GM12878 (cell line): ENCODE results near the gene TTC9C. TPM values are rescaled to one million over a fixed set of nuclear protein-coding genes. Genes with fewer than 3 reads are reported as not detected.

ENCODE experiments used
- BCL3 ChIP-seq: IDR thresholded peaks from 2 replicates; pipeline ENCODE4 v1.6.1; 2011; ENCODE audit warnings: borderline replicate concordance, low read depth, mild to moderate bottlenecking, moderate library complexity, low read length; ENCODE audit not compliant: insufficient read depth, poor library complexity, severe bottlenecking
- CBX5 ChIP-seq: sonication (generic); IDR thresholded peaks from 2 replicates; pipeline ENCODE4 v1.6.1; 2016; ENCODE audit warnings: low read depth, moderate library complexity, mild to moderate bottlenecking, inconsistent platforms
- IRF3 ChIP-seq: fragments of 450-650 bp; IDR thresholded peaks from 2 replicates; pipeline ENCODE4 v1.6.1; 2014; ENCODE audit warnings: mild to moderate bottlenecking
- JUND ChIP-seq: IDR thresholded peaks from 2 replicates; pipeline ENCODE4 v1.6.1; 2012; ENCODE audit warnings: low read depth, mild to moderate bottlenecking, low read length, improper control_type of control experiment, moderate library complexity
- MYB ChIP-seq: fragments of 150-350 bp; IDR thresholded peaks from 2 replicates; pipeline ENCODE4 v1.6.1; 2014; ENCODE audit warnings: mild to moderate bottlenecking, low read depth, low read length, borderline replicate concordance
- PBX3 ChIP-seq: IDR thresholded peaks from 2 replicates; pipeline ENCODE4 v1.6.1; 2011; ENCODE audit warnings: mild to moderate bottlenecking, low read depth, low read length, moderate library complexity; ENCODE audit not compliant: insufficient replicate concordance
- POLR2AphosphoS5 ChIP-seq: IDR thresholded peaks from 2 replicates; pipeline ENCODE4 v1.6.1; 2011; ENCODE audit warnings: mild to moderate bottlenecking, low read length, inconsistent platforms
- RELA ChIP-seq: fragments of 450-650 bp; IDR thresholded peaks from 2 replicates; pipeline ENCODE4 v1.8.0; 2014; ENCODE audit warnings: borderline replicate concordance; ENCODE audit not compliant: partially characterized antibody
- REST ChIP-seq: IDR thresholded peaks from 2 replicates; pipeline ENCODE4 v1.6.1; 2012; ENCODE audit warnings: mild to moderate bottlenecking, low read depth, low read length
- SMAD5 ChIP-seq: IDR thresholded peaks from 2 replicates; pipeline ENCODE4 v1.6.1; 2016; ENCODE audit warnings: antibody characterized with exemption, low read depth
- USF2 ChIP-seq: IDR thresholded peaks from 2 replicates; pipeline ENCODE4 v1.6.1; 2011; ENCODE audit warnings: low read depth, low read length, improper control_type of control experiment, borderline replicate concordance
- ZNF384 ChIP-seq: IDR thresholded peaks from 2 replicates; pipeline ENCODE4 v1.6.1; 2012; ENCODE audit warnings: low read depth, mild to moderate bottlenecking, low read length, improper control_type of control experiment, borderline replicate concordance
- polyA plus RNA-seq, 11 experiments: library from polyadenylated mRNA; depleted of rRNA in 4 of 11; unstranded in 6 of 11; stranded (reverse) in 5 of 11; fragments of >200 nt; fragmentation: Nextera tagmentation in 4 of 11; fragmentation: Illumina TruSeq in 1 of 11; extraction: Ambion mirVana in 4 of 11; extraction: Trizol in 1 of 11; gene quantifications; 1 replicate in 1 of 11; 2 replicates in 10 of 11; pipeline versions ENCODE4 v1.2.1 to v1.2.3, GENCODE V29; 2011 to 2016; ENCODE audit warnings: inconsistent platforms in 2 of 11, missing spikeins in 2 of 11, low read depth in 1 of 11
- total RNA-seq, 4 experiments: library from RNA; depleted of rRNA in 3 of 4; stranded (reverse); fragments of >200 nt in 3 of 4; fragmentation: Illumina TruSeq in 1 of 4; extraction: Trizol in 1 of 4; gene quantifications; 2 replicates each; pipeline versions ENCODE4 v1.2.1 to v1.2.3, GENCODE V29; 2013 to 2021
- TF ChIP-seq, protein P1 (sequence below): fragments of 450-650 bp; IDR thresholded peaks from 2 replicates; pipeline ENCODE4 v1.6.1; 2017; ENCODE audit warnings: mild to moderate bottlenecking, moderate library complexity

Gene TTC9C
- total and polyA plus RNA-seq, 10 of the 15 experiments (the other 5 are each of a cell fraction or from before 2014, with no cell fraction given) = 42.0 to 72.3 (median 50.4) TPM

GRCh38 chr11:62709247-62710000, 18.9 kb upstream of the TTC9C start (continued):
- TF ChIP-seq BCL3 (peak; percentile 73), PBX3 (peak; percentile 38), MYB (no peak), JUND (no peak), CBX5 (0 out of 2 replicates have a peak, but pooled peaks have one; percentile 27), REST (no peak), USF2 (no peak), IRF3 (peak; percentile 51; the same call in 1 of the 2 replicates), POLR2AphosphoS5 (peak; percentile 85), ZNF384 (no peak), RELA (peak; percentile 60), SMAD5 (peak; percentile 62)
- TF ChIP-seq, protein P1, sequence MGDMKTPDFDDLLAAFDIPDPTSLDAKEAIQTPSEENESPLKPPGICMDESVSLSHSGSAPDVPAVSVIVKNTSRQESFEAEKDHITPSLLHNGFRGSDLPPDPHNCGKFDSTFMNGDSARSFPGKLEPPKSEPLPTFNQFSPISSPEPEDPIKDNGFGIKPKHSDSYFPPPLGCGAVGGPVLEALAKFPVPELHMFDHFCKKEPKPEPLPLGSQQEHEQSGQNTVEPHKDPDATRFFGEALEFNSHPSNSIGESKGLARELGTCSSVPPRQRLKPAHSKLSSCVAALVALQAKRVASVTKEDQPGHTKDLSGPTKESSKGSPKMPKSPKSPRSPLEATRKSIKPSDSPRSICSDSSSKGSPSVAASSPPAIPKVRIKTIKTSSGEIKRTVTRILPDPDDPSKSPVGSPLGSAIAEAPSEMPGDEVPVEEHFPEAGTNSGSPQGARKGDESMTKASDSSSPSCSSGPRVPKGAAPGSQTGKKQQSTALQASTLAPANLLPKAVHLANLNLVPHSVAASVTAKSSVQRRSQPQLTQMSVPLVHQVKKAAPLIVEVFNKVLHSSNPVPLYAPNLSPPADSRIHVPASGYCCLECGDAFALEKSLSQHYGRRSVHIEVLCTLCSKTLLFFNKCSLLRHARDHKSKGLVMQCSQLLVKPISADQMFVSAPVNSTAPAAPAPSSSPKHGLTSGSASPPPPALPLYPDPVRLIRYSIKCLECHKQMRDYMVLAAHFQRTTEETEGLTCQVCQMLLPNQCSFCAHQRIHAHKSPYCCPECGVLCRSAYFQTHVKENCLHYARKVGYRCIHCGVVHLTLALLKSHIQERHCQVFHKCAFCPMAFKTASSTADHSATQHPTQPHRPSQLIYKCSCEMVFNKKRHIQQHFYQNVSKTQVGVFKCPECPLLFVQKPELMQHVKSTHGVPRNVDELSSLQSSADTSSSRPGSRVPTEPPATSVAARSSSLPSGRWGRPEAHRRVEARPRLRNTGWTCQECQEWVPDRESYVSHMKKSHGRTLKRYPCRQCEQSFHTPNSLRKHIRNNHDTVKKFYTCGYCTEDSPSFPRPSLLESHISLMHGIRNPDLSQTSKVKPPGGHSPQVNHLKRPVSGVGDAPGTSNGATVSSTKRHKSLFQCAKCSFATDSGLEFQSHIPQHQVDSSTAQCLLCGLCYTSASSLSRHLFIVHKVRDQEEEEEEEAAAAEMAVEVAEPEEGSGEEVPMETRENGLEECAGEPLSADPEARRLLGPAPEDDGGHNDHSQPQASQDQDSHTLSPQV = no peak
